Heart left ventricle (tissue), 16 donors: Measurements from ENCODE around the gene AHSG. TPM values are rescaled to one million over a fixed set of nuclear protein-coding genes. Genes with fewer than 3 reads are reported as not detected.
A peak's percentile ranks its signal among the peaks of the same experiment; 100 is the strongest.

Source experiments
- ATAC-seq, 4 donors: fragments of 200-7000 bp; cut with Tn5 transposase; one replicate each; pipeline ENCODE4 v1.9.1; 2020 to 2022; ENCODE audit warnings: moderate library complexity in 4 of 4, mild to moderate bottlenecking in 3 of 4, moderate number of reproducible peaks in 1 of 4
- DNase-seq, 5 donors: peaks; one replicate each; pipeline ENCODE4 v3.0.0-alpha.2; 2020
- H3K27ac ChIP-seq, 12 donors: fragments of 200-600 bp; sonication (generic) in 4 of 12; one replicate each; pipeline versions ENCODE4 v1.5.0 to v1.8.0; 2016 to 2022; ENCODE audit warnings: mild to moderate bottlenecking in 2 of 12
- H3K27me3 ChIP-seq, 9 donors: fragments of 200-600 bp; sonication (generic) in 2 of 9; one replicate each; pipeline versions ENCODE4 v1.5.1 to v1.8.0; 2016 to 2022; ENCODE audit warnings: mild to moderate bottlenecking in 3 of 9
- H3K36me3 ChIP-seq, 9 donors: fragments of 200-600 bp; sonication (generic) in 2 of 9; one replicate each; pipeline versions ENCODE4 v1.5.0 to v1.8.0; 2018 to 2022; ENCODE audit warnings: mild to moderate bottlenecking in 2 of 9
- H3K4me1 ChIP-seq, 12 donors: fragments of 200-600 bp; sonication (generic) in 4 of 12; one replicate each; pipeline versions ENCODE4 v1.5.0 to v1.8.0; 2016 to 2022; ENCODE audit warnings: mild to moderate bottlenecking in 3 of 12
- H3K4me3 ChIP-seq, 12 donors: fragments of 200-600 bp; sonication (generic) in 4 of 12; one replicate each; pipeline versions ENCODE4 v1.5.0 to v1.8.0; 2017 to 2022; ENCODE audit warnings: mild to moderate bottlenecking in 9 of 12, moderate library complexity in 4 of 12
- H3K9me3 ChIP-seq, 12 donors: fragments of 200-600 bp; sonication (generic) in 4 of 12; one replicate each; pipeline versions ENCODE4 v1.5.0 to v1.8.0; 2016 to 2022; ENCODE audit warnings: mild to moderate bottlenecking in 1 of 12
- POLR2A ChIP-seq, 2 donors: fragments of 450-650 bp; IDR thresholded peaks; one replicate each; pipeline ENCODE4 v1.6.1; 2017; ENCODE audit warnings: antibody characterized with exemption in 2 of 2, mild to moderate bottlenecking in 2 of 2, moderate library complexity in 2 of 2
- WGBS, 4 donors: extraction: QIAGEN DNeasy Blood & Tissue Kit in 2 of 4; methylation state at CpG; one replicate each; pipeline versions ENCODE4 v1.1.5 to v1.1.7; 2013 to 2018; 5-methylcytosine and 5-hydroxymethylcytosine counted together
- intact Hi-C, 10 donors: fragments of 100-400 bp; cut with DNase I; formaldehyde crosslinking; loops; one replicate each; pipeline versions ENCODE4 v1.11.1 to v1.14.2; 2022
- polyA plus RNA-seq, 2 donors: library from polyadenylated mRNA; stranded (reverse); fragments of 200-250 nt; gene quantifications; one replicate each; pipeline ENCODE4 v1.2.3, GENCODE V29; 2013
- total RNA-seq, 9 donors: library from RNA; depleted of rRNA in 2 of 9; stranded (reverse); fragments of >200 nt in 2 of 9; fragmentation: NEBNext Ultra II Directional in 3 of 9; extraction: Animal tissue kit (Norgen Biotek cat#: 25700) in 3 of 9; gene quantifications; one replicate each; pipeline versions ENCODE4 v1.1.0 to v1.2.4, GENCODE V29; 2016 to 2023
- TF ChIP-seq, protein P1 (sequence below), 12 donors: fragments of 200-600 bp; sonication (generic) in 4 of 12; IDR thresholded peaks; one replicate each; pipeline versions ENCODE4 v1.5.0 to v1.8.0; 2018 to 2022; ENCODE audit warnings: antibody characterized with exemption in 12 of 12, mild to moderate bottlenecking in 5 of 12
- donor health status: ischemic (EF 13 %, LVEDD 7.1; RV severe dilation, severe dysfunction).
- donor health status: healthy with polysubstance abuse.
- donor health status: DM: no; HTN: yes; CAD: no.
- donor health status: DM: no; HTN: no; CAD: no.
- donor health status: ischemic (EF 25% LVEDD 6.9; RV normal size, moderate dysfunction).
- donor health status: ischemic (EF 25% LVEDD 5.7; RV mildly dilated, moderate dysfunction).
- donor health status: healthy.
- donor health status: DM: yes; HTN: yes; CAD: no.
- donor health status: ischemic (EF 35%, LVEDD 5.7; RV mildly dilated, moderate dysfunction).
- donor health status: nonischemic (EF 11% LVEDD 7.7; RV severe dilation, severe dysfunction).
- donor health status: DM: yes; HTN: yes; CAD: no.
- donor health status: PGD.
- donor health status: ischemic (EF 29% LVEDD 5.4; RV normal size, mild dysfunction).
- donor health status: nonischemic (EF 23%, LVEDD 6.1; RV moderate dilation, normal function).

The AHSG gene
- total and polyA plus RNA-seq, 11 donors: 0.06 TPM; not detected in 10

GRCh38 chr3:186614597-186615483 is 2.0 kb downstream of the AHSG start:
- Histone ChIP-seq H3K4me3 (no peak overlapping the region), H3K27ac (no peak overlapping the region), H3K4me1 (peaks cover 0 to 19% (median 4%) of the 10 kb centered on the region in 12 donors), H3K9me3 (no peaks in the 10 kb centered on the region), H3K36me3 (no peaks in the 10 kb centered on the region), H3K27me3 (peaks cover 0 to 44% (median 0%) of the 10 kb centered on the region in 9 donors)
- ATAC-seq (peak in 3 of 4 donors; percentile 74 to 77 (median 75)), DNase-seq (peak; percentile 49 to 77 (median 61))
- 30 to 35% (median 31%) methylated on average over 16 of the region's 16 CpGs for WGBS, 4 donors
- no peak for TF ChIP-seq POLR2A (IDR thresholded peaks at IDR 0.05)
- TF ChIP-seq, protein P1, sequence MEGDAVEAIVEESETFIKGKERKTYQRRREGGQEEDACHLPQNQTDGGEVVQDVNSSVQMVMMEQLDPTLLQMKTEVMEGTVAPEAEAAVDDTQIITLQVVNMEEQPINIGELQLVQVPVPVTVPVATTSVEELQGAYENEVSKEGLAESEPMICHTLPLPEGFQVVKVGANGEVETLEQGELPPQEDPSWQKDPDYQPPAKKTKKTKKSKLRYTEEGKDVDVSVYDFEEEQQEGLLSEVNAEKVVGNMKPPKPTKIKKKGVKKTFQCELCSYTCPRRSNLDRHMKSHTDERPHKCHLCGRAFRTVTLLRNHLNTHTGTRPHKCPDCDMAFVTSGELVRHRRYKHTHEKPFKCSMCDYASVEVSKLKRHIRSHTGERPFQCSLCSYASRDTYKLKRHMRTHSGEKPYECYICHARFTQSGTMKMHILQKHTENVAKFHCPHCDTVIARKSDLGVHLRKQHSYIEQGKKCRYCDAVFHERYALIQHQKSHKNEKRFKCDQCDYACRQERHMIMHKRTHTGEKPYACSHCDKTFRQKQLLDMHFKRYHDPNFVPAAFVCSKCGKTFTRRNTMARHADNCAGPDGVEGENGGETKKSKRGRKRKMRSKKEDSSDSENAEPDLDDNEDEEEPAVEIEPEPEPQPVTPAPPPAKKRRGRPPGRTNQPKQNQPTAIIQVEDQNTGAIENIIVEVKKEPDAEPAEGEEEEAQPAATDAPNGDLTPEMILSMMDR (IDR thresholded peaks at IDR 0.05): peak; percentile 94 to 99 (median 98)
- intact Hi-C loops: loop anchor here (1.0 to 10.0 kb wide), 11 partner anchors 137 to 1100 kb away; no protein-coding TSS in a partner anchor

DNA sequence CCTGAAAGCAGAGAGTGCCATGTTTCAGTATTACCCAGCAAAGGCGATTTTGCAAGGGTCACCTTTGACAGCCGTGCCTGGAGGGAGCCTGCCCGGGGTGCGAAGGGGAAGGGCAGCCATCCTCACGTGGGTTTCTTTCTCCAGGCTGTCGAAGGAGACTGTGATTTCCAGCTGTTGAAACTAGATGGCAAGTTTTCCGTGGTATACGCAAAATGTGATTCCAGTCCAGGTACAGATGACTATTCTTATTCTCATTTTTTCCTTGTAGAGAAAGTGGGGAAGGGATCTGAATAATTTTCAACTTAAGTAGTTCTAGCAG is 3.4 kb downstream of the AHSG start:
- H3K9me3 ChIP-seq: no peaks in the 10 kb centered on the region
- TF ChIP-seq POLR2A (IDR thresholded peaks at IDR 0.05): no peak
- TF ChIP-seq, protein P1 (IDR thresholded peaks at IDR 0.05): no peak
- intact Hi-C loops: loop anchor here (2.0 to 10.0 kb wide), 9 partner anchors 75 to 1099 kb away; no protein-coding TSS in a partner anchor
- H3K27me3 ChIP-seq: peaks cover 0 to 44% (median 0%) of the 10 kb centered on the region in 9 donors
- WGBS, 4 donors: 81 to 89% (median 86%) methylated on average over 8 of the region's 8 CpGs
- H3K4me3 ChIP-seq: no peak overlapping the region
- peaks cover 0 to 19% (median 4%) of the 10 kb centered on the region in 12 donors for H3K4me1 ChIP-seq
- H3K36me3 ChIP-seq: no peaks in the 10 kb centered on the region
- ATAC-seq (no peak), DNase-seq (no peak)
- H3K27ac ChIP-seq: no peak overlapping the region

DNA sequence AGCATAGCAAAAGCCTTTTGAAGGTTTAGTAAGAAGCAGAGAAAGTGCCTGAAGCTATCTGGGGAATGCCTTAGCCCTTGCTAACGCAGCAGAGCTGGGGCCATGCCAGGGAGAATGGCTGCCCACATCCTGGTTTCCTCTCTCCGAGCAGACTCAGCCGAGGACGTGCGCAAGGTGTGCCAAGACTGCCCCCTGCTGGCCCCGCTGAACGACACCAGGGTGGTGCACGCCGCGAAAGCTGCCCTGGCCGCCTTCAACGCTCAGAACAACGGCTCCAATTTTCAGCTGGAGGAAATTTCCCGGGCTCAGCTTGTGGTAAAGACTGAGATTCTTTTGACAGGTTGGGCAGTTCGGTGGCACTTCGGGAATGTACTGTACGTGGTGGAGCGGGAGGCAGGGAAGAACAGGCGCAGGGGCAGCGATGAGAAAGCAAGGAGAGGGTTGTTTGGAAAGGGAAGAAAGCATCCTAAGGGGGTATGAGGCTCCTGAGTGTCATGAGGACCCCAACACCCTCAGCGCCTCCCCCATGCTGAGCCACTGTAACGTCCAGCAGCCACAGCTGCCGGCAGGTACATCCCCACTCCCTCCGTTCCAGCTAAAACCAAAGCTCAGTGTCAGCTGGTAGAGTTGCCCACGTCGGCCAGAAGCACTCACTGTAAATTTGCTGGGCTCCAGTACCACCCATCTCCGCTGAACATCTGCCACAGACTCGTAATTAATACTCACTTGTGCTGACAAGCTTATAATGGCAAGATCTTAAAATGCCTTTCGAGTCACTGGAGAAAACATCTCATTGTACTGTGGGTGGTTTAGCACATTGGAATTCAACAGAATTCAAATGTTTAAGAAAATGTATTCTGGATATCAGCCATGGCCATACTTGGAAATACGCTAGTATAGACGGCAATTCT is 4.4 kb downstream of the AHSG start:
- peak overlapping the region in 5 of 12 donors; percentile 2 to 30 (median 27) for H3K4me3 ChIP-seq
- DNase-seq: peak; percentile 75 to 92 (median 84)
- TF ChIP-seq, protein P1 (IDR thresholded peaks at IDR 0.05): peak; percentile 74 to 90 (median 82)
- TF ChIP-seq POLR2A (IDR thresholded peaks at IDR 0.05): no peak
- ATAC-seq: peak; percentile 83 to 97 (median 96)
- no peaks in the 10 kb centered on the region for H3K9me3 ChIP-seq
- H3K4me1 ChIP-seq: peaks cover 0 to 19% (median 4%) of the 10 kb centered on the region in 12 donors
- peaks cover 0 to 46% (median 0%) of the 10 kb centered on the region in 9 donors for H3K27me3 ChIP-seq
- WGBS, 4 donors: 20 to 27% (median 22%) methylated on average over 26 to 31 of the region's 31 CpGs
- peak overlapping the region in 1 of 12 donors; percentile 25 for H3K27ac ChIP-seq
- intact Hi-C loops: loop anchor here (2.0 to 10.0 kb wide), 9 partner anchors 76 to 1098 kb away; no protein-coding TSS in a partner anchor
- H3K36me3 ChIP-seq: no peaks in the 10 kb centered on the region
